Testis (tissue), 3 donors: ENCODE data around the gene EIF1. TPM values are rescaled to one million over a fixed set of nuclear protein-coding genes. Genes with fewer than 3 reads are reported as not detected.

Experiments
- DNase-seq: peaks from one replicate; pipeline ENCODE4 v3.0.0-alpha.2; 2019
- H3K27ac ChIP-seq, 2 donors: fragments of 200-600 bp; sonication (generic); one replicate each; pipeline ENCODE4 v1.5.1; 2019
- H3K27me3 ChIP-seq: fragments of 200-600 bp; sonication (generic); one replicate; pipeline ENCODE4 v1.5.1; 2019
- H3K36me3 ChIP-seq: fragments of 200-600 bp; sonication (generic); one replicate; pipeline ENCODE4 v1.5.1; 2017; ENCODE audit warnings: low read depth; ENCODE audit errors: missing control alignments
- H3K4me1 ChIP-seq: fragments of 200-600 bp; sonication (generic); one replicate; pipeline ENCODE4 v1.5.1; 2019
- H3K4me3 ChIP-seq, 2 donors: fragments of 200-600 bp; sonication (generic); one replicate each; pipeline ENCODE4 v1.5.1; 2017 to 2019
- H3K9me3 ChIP-seq: fragments of 200-600 bp; sonication (generic); one replicate; pipeline ENCODE4 v1.5.1; 2017
- POLR2A ChIP-seq: fragments of 450-650 bp; IDR thresholded peaks from one replicate; pipeline ENCODE4 v1.6.1; 2017; ENCODE audit warnings: antibody characterized with exemption, mild to moderate bottlenecking, moderate library complexity
- WGBS, 2 donors: methylation state at CpG; one replicate each; pipeline ENCODE4 v1.1.5; 2018; 5-methylcytosine and 5-hydroxymethylcytosine counted together
- intact Hi-C: fragments of 100-400 bp; cut with DNase I; formaldehyde crosslinking; loops from one replicate; pipeline ENCODE4 v1.15.1; 2023; ENCODE audit warnings: low total_unique reads
- polyA plus RNA-seq: library from polyadenylated mRNA; stranded (reverse); fragments of 350-450 nt; fragmentation: Illumina TruSeq; extraction: RNeasy Lipid Tissue Mini Kit (QIAGEN cat#74804); gene quantifications from one replicate; pipeline ENCODE4 v1.2.3, GENCODE V29; 2014; ENCODE audit warnings: low read depth, low replicate concordance; ENCODE audit not compliant: insufficient read depth
- total RNA-seq, 2 donors: library from RNA; depleted of rRNA; stranded (reverse); fragments of >200 nt; gene quantifications; one replicate each; pipeline ENCODE4 v1.2.3, GENCODE V29; 2016
- TF ChIP-seq, protein P1 (sequence below), 3 experiments: fragments of 450-650 bp in 2 of 3; fragments of 200-600 bp in 1 of 3; sonication (generic) in 1 of 3; IDR thresholded peaks; one replicate each; pipeline ENCODE4 v1.5.1; 2016 to 2019; ENCODE audit warnings: antibody characterized with exemption in 3 of 3, mild to moderate bottlenecking in 2 of 3, moderate library complexity in 1 of 3

EIF1 gene
- total and polyA plus RNA-seq, 3 donors from 2014 or later = 274 to 1,078 (median 338) TPM

DNA sequence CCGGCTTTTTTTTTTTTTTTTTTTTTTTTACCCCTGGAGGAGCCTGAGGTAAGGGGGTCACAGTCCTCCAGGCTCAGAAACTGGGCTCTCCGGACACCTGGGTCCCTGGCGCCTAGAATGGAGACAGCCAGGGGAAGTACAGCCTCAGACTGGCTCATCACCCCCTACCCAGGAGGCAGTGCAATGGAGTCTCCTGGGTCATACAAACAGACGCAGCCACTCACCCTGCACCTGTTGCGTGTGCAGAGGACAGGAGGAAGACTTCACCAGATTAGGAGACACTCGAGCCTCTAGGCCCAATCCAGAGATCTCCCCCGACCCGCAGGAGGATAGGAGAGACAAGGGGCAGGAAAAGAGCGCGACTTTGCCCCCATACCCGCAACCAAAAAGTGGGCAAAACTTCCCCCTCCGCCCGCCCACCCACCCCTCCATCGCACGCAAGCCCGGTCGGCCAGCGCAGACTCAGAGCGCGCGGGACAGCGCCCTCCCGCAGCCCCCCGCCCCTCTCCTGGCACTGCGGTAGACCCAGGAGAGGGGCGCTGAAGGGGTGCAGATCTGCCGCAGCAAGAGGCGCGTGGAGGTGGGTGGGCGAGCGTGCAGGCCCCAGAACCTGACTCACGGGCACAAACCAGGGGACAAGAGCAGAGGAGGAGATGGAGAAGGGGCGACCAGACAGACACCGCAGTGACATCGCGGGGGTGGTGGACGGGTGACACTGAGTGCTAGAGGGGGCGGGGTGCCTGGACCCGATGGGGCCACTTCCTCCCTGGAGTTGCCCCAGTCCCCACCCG, 44.9 kb downstream of the EIF1 start:
- no peak for DNase-seq
- Histone ChIP-seq H3K36me3 (no peaks in the 10 kb centered on the region), H3K27me3 (no peaks in the 10 kb centered on the region), H3K4me3 (peak overlapping the region; percentile 29 to 55), H3K9me3 (no peaks in the 10 kb centered on the region), H3K4me1 (peaks cover 16% of the 10 kb centered on the region), H3K27ac (no peak overlapping the region)
- WGBS, 2 donors = 10 to 26% methylated on average over 4 to 40 of the region's 40 CpGs
- intact Hi-C loops = loop anchor here (10.0 kb wide), 1 partner anchor 61 kb away; no protein-coding TSS in a partner anchor
- TF ChIP-seq, protein P1, sequence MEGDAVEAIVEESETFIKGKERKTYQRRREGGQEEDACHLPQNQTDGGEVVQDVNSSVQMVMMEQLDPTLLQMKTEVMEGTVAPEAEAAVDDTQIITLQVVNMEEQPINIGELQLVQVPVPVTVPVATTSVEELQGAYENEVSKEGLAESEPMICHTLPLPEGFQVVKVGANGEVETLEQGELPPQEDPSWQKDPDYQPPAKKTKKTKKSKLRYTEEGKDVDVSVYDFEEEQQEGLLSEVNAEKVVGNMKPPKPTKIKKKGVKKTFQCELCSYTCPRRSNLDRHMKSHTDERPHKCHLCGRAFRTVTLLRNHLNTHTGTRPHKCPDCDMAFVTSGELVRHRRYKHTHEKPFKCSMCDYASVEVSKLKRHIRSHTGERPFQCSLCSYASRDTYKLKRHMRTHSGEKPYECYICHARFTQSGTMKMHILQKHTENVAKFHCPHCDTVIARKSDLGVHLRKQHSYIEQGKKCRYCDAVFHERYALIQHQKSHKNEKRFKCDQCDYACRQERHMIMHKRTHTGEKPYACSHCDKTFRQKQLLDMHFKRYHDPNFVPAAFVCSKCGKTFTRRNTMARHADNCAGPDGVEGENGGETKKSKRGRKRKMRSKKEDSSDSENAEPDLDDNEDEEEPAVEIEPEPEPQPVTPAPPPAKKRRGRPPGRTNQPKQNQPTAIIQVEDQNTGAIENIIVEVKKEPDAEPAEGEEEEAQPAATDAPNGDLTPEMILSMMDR (IDR thresholded peaks at IDR 0.05) = no peak
- TF ChIP-seq POLR2A = no peak

DNA sequence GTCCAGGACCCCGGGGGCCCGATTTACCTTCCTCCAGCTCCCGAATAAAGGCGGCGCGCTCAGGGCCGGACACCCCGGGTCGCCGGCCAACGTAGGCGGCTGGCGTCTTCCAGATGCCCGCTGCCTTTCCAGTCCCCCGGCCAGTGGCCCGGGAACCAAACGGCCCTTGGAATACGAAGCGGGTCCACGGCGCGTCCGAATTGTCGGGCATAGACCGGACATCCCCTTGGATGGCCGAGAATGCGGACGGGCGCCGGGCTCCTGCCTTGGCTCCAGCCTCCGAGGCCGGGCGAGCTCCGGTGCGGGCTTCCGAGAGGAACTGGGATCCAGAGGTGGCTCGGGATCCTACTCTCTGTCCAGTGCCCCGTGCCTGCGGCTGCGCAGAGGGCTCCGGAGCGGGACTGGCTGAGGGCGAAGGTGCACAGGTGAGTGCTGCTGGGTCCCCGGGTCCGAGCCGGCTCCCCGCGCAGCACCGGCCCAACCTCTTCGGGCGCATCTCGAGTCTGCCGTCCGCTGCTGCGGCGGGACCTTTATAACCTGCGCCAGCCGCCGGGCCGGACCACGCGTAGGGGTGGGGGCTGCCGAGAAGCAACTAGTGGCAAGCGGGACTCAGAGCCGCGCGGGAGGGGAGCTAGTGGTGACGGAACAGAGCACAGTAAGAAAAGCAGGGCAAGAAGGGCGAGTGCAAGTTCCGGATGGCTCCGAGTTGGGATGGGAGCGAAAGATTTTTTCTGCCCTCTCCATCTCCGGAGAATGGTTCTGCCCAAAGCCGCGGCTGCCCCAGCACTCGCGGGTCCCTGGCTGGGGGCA, 45.7 kb downstream of the EIF1 start, which contains the start of gene HAP1:
HAP1 (minus strand) TSS at position 505 of the 810 bp plus-strand sequence; CDS start at position 496, 9 bp downstream.
- Histone ChIP-seq H3K27ac (no peak within 1 kb of the TSS), H3K4me1 (peaks cover 16% of the 10 kb centered on the region), H3K9me3 (no peaks in the 10 kb centered on the region), H3K27me3 (no peaks in the 10 kb centered on the region), H3K4me3 (peak within 1 kb of the TSS; percentile 29 to 55), H3K36me3 (no peaks in the 10 kb centered on the region)
- intact Hi-C loops = loop anchor here (10.0 kb wide), 1 partner anchor 60 kb away; no protein-coding TSS in a partner anchor
- TF ChIP-seq, protein P1 (IDR thresholded peaks at IDR 0.05) = no peak
- no peak for TF ChIP-seq POLR2A
- WGBS, 2 donors = 1 to 2% methylated on average over 38 to 60 of the region's 77 CpGs
- peak; percentile 65 for DNase-seq

DNA sequence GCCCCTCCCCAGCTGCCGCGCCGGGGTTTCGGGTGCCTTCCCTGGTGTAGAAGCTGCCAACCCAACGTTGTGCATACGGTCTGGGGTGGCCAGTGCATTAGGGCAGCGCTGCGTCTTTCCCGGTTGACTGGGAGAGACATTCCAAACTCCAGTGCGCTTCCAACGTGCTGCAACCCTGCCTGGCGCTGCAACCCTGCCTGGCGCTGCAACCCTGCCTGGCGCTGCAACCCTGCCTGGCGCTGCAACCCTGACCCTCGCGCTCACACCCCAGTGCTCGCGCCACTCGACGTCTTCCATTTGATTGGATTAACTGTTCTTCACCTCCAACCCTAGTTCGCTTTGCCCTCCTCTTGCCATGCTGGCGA, 46.2 kb downstream of the EIF1 start:
- intact Hi-C loops = loop anchor here (10.0 kb wide), 1 partner anchor 60 kb away; no protein-coding TSS in a partner anchor
- Histone ChIP-seq H3K4me1 (peaks cover 16% of the 10 kb centered on the region), H3K9me3 (no peaks in the 10 kb centered on the region), H3K27me3 (no peaks in the 10 kb centered on the region), H3K36me3 (no peaks in the 10 kb centered on the region), H3K27ac (no peak overlapping the region), H3K4me3 (peak overlapping the region in 1 of 2 donors; percentile 55)
- no peak for TF ChIP-seq POLR2A
- TF ChIP-seq, protein P1 (IDR thresholded peaks at IDR 0.05) = no peak
- 3 to 4% methylated on average over 20 to 21 of the region's 23 CpGs for WGBS, 2 donors
- DNase-seq = no peak

DNA sequence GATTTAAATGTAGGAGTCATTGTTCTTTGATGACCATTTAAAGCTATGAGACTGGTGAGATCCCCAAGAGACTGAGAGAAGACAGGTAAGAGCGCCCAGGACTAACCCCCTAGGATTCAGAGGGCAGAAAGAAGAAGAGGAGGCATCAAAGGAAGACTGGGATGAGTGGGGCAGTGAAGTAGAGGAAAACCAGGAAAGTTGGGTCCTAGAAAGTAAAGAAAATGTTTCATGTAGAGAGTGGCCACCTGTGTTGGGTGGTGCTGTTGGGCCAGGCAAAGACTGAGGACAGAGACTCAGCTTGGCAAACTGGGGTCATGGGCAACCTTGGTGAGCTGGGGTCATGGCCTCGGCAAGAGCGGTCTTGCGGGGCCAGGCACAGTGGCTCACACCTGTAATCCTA, 47.1 kb downstream of the EIF1 start:
- Histone ChIP-seq H3K9me3 (no peaks in the 10 kb centered on the region), H3K4me1 (peaks cover 16% of the 10 kb centered on the region), H3K27ac (no peak overlapping the region), H3K36me3 (no peaks in the 10 kb centered on the region), H3K4me3 (no peak overlapping the region), H3K27me3 (no peaks in the 10 kb centered on the region)
- WGBS, 2 donors = 85 to 92% methylated on average over 4 of the region's 4 CpGs
- DNase-seq = no peak
- no peak for TF ChIP-seq POLR2A
- TF ChIP-seq, protein P1 (IDR thresholded peaks at IDR 0.05) = no peak
- intact Hi-C loops = loop anchor here (10.0 kb wide), 1 partner anchor 59 kb away; no protein-coding TSS in a partner anchor
